HEK293 (cell line): ENCODE results near the gene PLEKHJ1.
A peak's percentile ranks its signal among the peaks of the same experiment; 100 is the strongest.

Experiments
- BCL6B ChIP-seq: fragments of 450-650 bp; formaldehyde crosslinking; IDR thresholded peaks from 2 replicates; pipeline ENCODE4 v1.5.1; 2017; ENCODE audit warnings: missing biosample characterization, missing genetic modification characterization
- GLIS1 ChIP-seq: fragments of 450-650 bp; formaldehyde crosslinking; IDR thresholded peaks from 2 replicates; pipeline ENCODE4 v1.5.1; 2016; ENCODE audit warnings: missing biosample characterization, missing genetic modification characterization
- KLF16 ChIP-seq: fragments of 450-650 bp; formaldehyde crosslinking; IDR thresholded peaks from 2 replicates; pipeline ENCODE4 v1.5.1; 2017; ENCODE audit warnings: missing biosample characterization, missing genetic modification characterization
- KLF17 ChIP-seq: fragments of 450-650 bp; formaldehyde crosslinking; IDR thresholded peaks from 2 replicates; pipeline ENCODE4 v1.5.1; 2016; ENCODE audit warnings: missing biosample characterization, missing genetic modification characterization
- PBX3 ChIP-seq: sonication (generic); formaldehyde crosslinking; IDR thresholded peaks from 2 replicates; pipeline ENCODE4 v1.8.1; 2022; ENCODE audit warnings: mild to moderate bottlenecking, moderate library complexity, missing genetic modification reagents
- PRDM4 ChIP-seq: fragments of 450-650 bp; formaldehyde crosslinking; IDR thresholded peaks from 2 replicates; pipeline ENCODE4 v1.5.1; 2017; ENCODE audit warnings: missing biosample characterization, missing genetic modification characterization
- SP7 ChIP-seq: fragments of 450-650 bp; formaldehyde crosslinking; IDR thresholded peaks from 2 replicates; pipeline ENCODE4 v1.5.1; 2016; ENCODE audit warnings: missing biosample characterization, missing genetic modification characterization
- YY1 ChIP-seq: fragments of 450-650 bp; formaldehyde crosslinking; IDR thresholded peaks from 2 replicates; pipeline ENCODE4 v1.5.1; 2018; ENCODE audit warnings: missing biosample characterization, missing genetic modification characterization
- YY2 ChIP-seq: fragments of 450-650 bp; formaldehyde crosslinking; IDR thresholded peaks from 2 replicates; pipeline ENCODE4 v1.5.1; 2016; ENCODE audit warnings: missing biosample characterization, missing genetic modification characterization
- ZFP41 ChIP-seq: fragments of 450-650 bp; formaldehyde crosslinking; IDR thresholded peaks from 2 replicates; pipeline ENCODE4 v1.5.1; 2016; ENCODE audit warnings: missing biosample characterization, missing genetic modification characterization, borderline replicate concordance
- ZIC2 ChIP-seq: fragments of 450-650 bp; formaldehyde crosslinking; IDR thresholded peaks from 2 replicates; pipeline ENCODE4 v1.5.1; 2016; ENCODE audit warnings: missing biosample characterization, missing genetic modification characterization
- ZNF175 ChIP-seq: fragments of 450-650 bp; formaldehyde crosslinking; IDR thresholded peaks from 2 replicates; pipeline ENCODE4 v1.5.1; 2016; ENCODE audit warnings: missing biosample characterization, missing genetic modification characterization
- ZNF202 ChIP-seq: fragments of 450-650 bp; formaldehyde crosslinking; IDR thresholded peaks from 2 replicates; pipeline ENCODE4 v1.5.1; 2016; ENCODE audit warnings: missing biosample characterization, missing genetic modification characterization, borderline replicate concordance
- ZNF26 ChIP-seq: fragments of 450-650 bp; formaldehyde crosslinking; IDR thresholded peaks from 2 replicates; pipeline ENCODE4 v1.5.1; 2016; ENCODE audit warnings: missing biosample characterization, missing genetic modification characterization
- ZNF335 ChIP-seq: fragments of 450-650 bp; formaldehyde crosslinking; conservative IDR thresholded peaks from 2 replicates; pipeline ENCODE4 v1.5.1; 2016; ENCODE audit warnings: missing biosample characterization, missing genetic modification characterization
- ZNF341 ChIP-seq: fragments of 450-650 bp; formaldehyde crosslinking; IDR thresholded peaks from 2 replicates; pipeline ENCODE4; 2016; ENCODE audit warnings: low read depth, missing biosample characterization, missing genetic modification characterization
- ZNF398 ChIP-seq: fragments of 450-650 bp; formaldehyde crosslinking; IDR thresholded peaks from 2 replicates; pipeline ENCODE4 v1.5.1; 2017; ENCODE audit warnings: missing biosample characterization, missing genetic modification characterization
- ZNF404 ChIP-seq: fragments of 450-650 bp; formaldehyde crosslinking; IDR thresholded peaks from 2 replicates; pipeline ENCODE4 v1.5.1; 2017; ENCODE audit warnings: missing biosample characterization, missing genetic modification characterization
- ZNF423 ChIP-seq: fragments of 450-650 bp; formaldehyde crosslinking; IDR thresholded peaks from 2 replicates; pipeline ENCODE4 v1.5.1; 2016; ENCODE audit warnings: missing biosample characterization, missing genetic modification characterization
- ZNF514 ChIP-seq: fragments of 450-650 bp; formaldehyde crosslinking; IDR thresholded peaks from 2 replicates; pipeline ENCODE4 v1.5.1; 2016; ENCODE audit warnings: missing biosample characterization, missing genetic modification characterization
- ZNF518A ChIP-seq: fragments of 450-650 bp; formaldehyde crosslinking; conservative IDR thresholded peaks from 2 replicates; pipeline ENCODE4 v1.5.1; 2016; ENCODE audit warnings: low read depth, missing biosample characterization, missing genetic modification characterization
- ZNF629 ChIP-seq: fragments of 450-650 bp; formaldehyde crosslinking; IDR thresholded peaks from 2 replicates; pipeline ENCODE4 v1.5.1; 2017; ENCODE audit warnings: missing biosample characterization, missing genetic modification characterization
- ZNF670 ChIP-seq: fragments of 450-650 bp; formaldehyde crosslinking; IDR thresholded peaks from 2 replicates; pipeline ENCODE4 v1.5.1; 2016; ENCODE audit warnings: missing biosample characterization, missing genetic modification characterization, low read depth
- ZNF776 ChIP-seq: fragments of 450-650 bp; formaldehyde crosslinking; IDR thresholded peaks from 2 replicates; pipeline ENCODE4 v1.5.0; 2017; ENCODE audit warnings: missing biosample characterization, missing genetic modification characterization, borderline replicate concordance

PLEKHJ1 gene

GRCh38 chr19:2270423-2271233, 34.5 kb upstream of the PLEKHJ1 start (continued):
- TF ChIP-seq ZNF518A (tag by site-specific recombination) (0 out of 2 replicates have a peak, but pooled peaks have one; percentile 8), KLF17 (tag by site-specific recombination) (peak; percentile 27; the same call in 1 of the 2 replicates), ZNF629 (peak; percentile 28; the same call in 1 of the 2 replicates), SP7 (tag by site-specific recombination) (0 out of 2 replicates have a peak, but pooled peaks have one; percentile 40), ZNF341 (tag by site-specific recombination) (no peak), ZNF398 (tag by site-specific recombination) (no peak), ZIC2 (tag by site-specific recombination) (peak; percentile 79), ZNF670 (tag by site-specific recombination) (no peak), ZNF335 (tag by site-specific recombination) (peak; percentile 68), ZFP41 (tag by site-specific recombination) (no peak), ZNF404 (no peak), YY1 (tag by site-specific recombination) (peak; percentile 89), ZNF26 (tag by site-specific recombination) (no peak), PBX3 (0 out of 2 replicates have a peak, but pooled peaks have one; percentile 48), KLF16 (tag by site-specific recombination) (peak; percentile 49), YY2 (peak; percentile 41; the same call in 1 of the 2 replicates), PRDM4 (peak; percentile 11; the same call in 1 of the 2 replicates), BCL6B (tag by site-specific recombination) (no peak), ZNF514 (tag by site-specific recombination) (no peak), ZNF175 (tag by site-specific recombination) (no peak), ZNF423 (tag by site-specific recombination) (0 out of 2 replicates have a peak, but pooled peaks have one; percentile 11), ZNF202 (no peak), GLIS1 (tag by site-specific recombination) (peak; percentile 81), ZNF776 (tag by site-specific recombination) (no peak)
